SK-N-SH (cell line): ENCODE measurements around the gene SEMA3A.

Source experiments
- CTCF ChIP-seq: fragments of 200-600 bp; sonication (generic); IDR thresholded peaks from 2 replicates; pipeline ENCODE4 v1.6.1; 2017; ENCODE audit warnings: antibody characterized with exemption, mild to moderate bottlenecking, moderate library complexity
- EP300 ChIP-seq, 2 experiments: IDR thresholded peaks; 2 replicates each; pipeline versions ENCODE4 v1.4.0 to v1.6.1; 2012; ENCODE audit warnings: borderline replicate concordance in 1 of 2, low read depth in 1 of 2, low read length in 1 of 2
- EZH2phosphoT487 ChIP-seq: fragments of 200-600 bp; sonication (generic); IDR thresholded peaks from 2 replicates; pipeline ENCODE4 v1.6.1; 2017; ENCODE audit warnings: low read depth, mixed run types, mild to moderate bottlenecking, antibody characterized with exemption, moderate library complexity, borderline replicate concordance
- MEF2A ChIP-seq: IDR thresholded peaks from 2 replicates; pipeline ENCODE4 v1.4.0; 2012; ENCODE audit warnings: low read depth, borderline replicate concordance
- RAD21 ChIP-seq: IDR thresholded peaks from 2 replicates; pipeline ENCODE4 v1.6.1; 2012; ENCODE audit warnings: mild to moderate bottlenecking, low read length
- REST ChIP-seq: IDR thresholded peaks from 2 replicates; pipeline ENCODE4 v1.6.1; 2012; ENCODE audit warnings: mild to moderate bottlenecking, low read depth, low read length, moderate library complexity
- RFX5 ChIP-seq: IDR thresholded peaks from 2 replicates; pipeline ENCODE4 v1.6.1; 2012; ENCODE audit warnings: mild to moderate bottlenecking, improper control_type of control experiment, low read length
- SIN3A ChIP-seq: IDR thresholded peaks from 2 replicates; pipeline ENCODE4 v1.6.1; 2012; ENCODE audit warnings: low read depth, mild to moderate bottlenecking, low read length, moderate library complexity, borderline replicate concordance

- TF ChIP-seq RAD21 = no peak
- TF ChIP-seq CTCF = no peak
- no peak for TF ChIP-seq EP300 (IDR thresholded peaks at IDR 0.05; ENCODE audit: borderline replicate concordance in 1 of 2, low read depth in 1 of 2, low read length in 1 of 2)
- no peak for TF ChIP-seq MEF2A
- no peak for TF ChIP-seq EZH2phosphoT487
- TF ChIP-seq RFX5 = no peak
- no peak for TF ChIP-seq REST
- TF ChIP-seq SIN3A = no peak
These were observed 256.7 kb downstream of the SEMA3A start for GRCh38 chr7:83937930-83938329.
